Measurements from ENCODE around the gene POLR2I.

The POLR2I gene

GRCh38 chr19:36114721-36115452 lies at the start of gene POLR2I:
Gene POLR2I, minus strand, starts transcription at chr19:36114875. Its CDS starts 19 bp downstream, at chr19:36114856.
- DNase-seq (ENCODE audit: low read depth): peak; percentile 100

- no peak for DNase-seq (ENCODE audit: low read depth)
These were observed 49.1 kb upstream of the POLR2I start for GRCh38 chr19:36163813-36164212.

GRCh38 chr19:36160821-36161596 lies 46.3 kb upstream of the POLR2I start:
- no peak for DNase-seq (ENCODE audit: low read depth)

GRCh38 chr19:36153126-36153525 lies 38.5 kb upstream of the POLR2I start:
- DNase-seq (ENCODE audit: low read depth): no peak

GRCh38 chr19:36152352-36153091 lies 37.8 kb upstream of the POLR2I start, which contains the start of gene COX7A1:
Gene COX7A1, minus strand, starts transcription at chr19:36152447. Its CDS starts 40 bp downstream, at chr19:36152407.
- peak; percentile 67 for DNase-seq (ENCODE audit: low read depth)

- DNase-seq (ENCODE audit: low read depth): peak; percentile 9
These were observed 37.3 kb upstream of the POLR2I start for GRCh38 chr19:36152019-36152351.

GRCh38 chr19:36151144-36152018 lies 36.7 kb upstream of the POLR2I start:
- peak; percentile 37 for DNase-seq (ENCODE audit: low read depth)

GRCh38 chr19:36150586-36150985 lies 35.9 kb upstream of the POLR2I start:
- no peak for DNase-seq (ENCODE audit: low read depth)

- no peak for DNase-seq (ENCODE audit: low read depth)
These were observed 35.2 kb upstream of the POLR2I start for GRCh38 chr19:36149673-36150406.

GRCh38 chr19:36144624-36145023 lies 29.9 kb upstream of the POLR2I start:
- no peak for DNase-seq (ENCODE audit: low read depth)

GRCh38 chr19:36142496-36142895 lies 27.8 kb upstream of the POLR2I start:
- DNase-seq (ENCODE audit: low read depth): no peak

GRCh38 chr19:36142046-36142445 lies 27.4 kb upstream of the POLR2I start:
- no peak for DNase-seq (ENCODE audit: low read depth)

- DNase-seq (ENCODE audit: low read depth): peak; percentile 85
These were observed 26.6 kb upstream of the POLR2I start for GRCh38 chr19:36141039-36141927.

GRCh38 chr19:36140304-36141038 lies 25.8 kb upstream of the POLR2I start:
- peak; percentile 70 for DNase-seq (ENCODE audit: low read depth)

- peak; percentile 96 for DNase-seq (ENCODE audit: low read depth)
These were observed 25.0 kb upstream of the POLR2I start, which contains the start of gene CAPNS1 for GRCh38 chr19:36139473-36140303. Gene CAPNS1, plus strand, starts transcription at chr19:36140066. Its CDS starts 946 bp downstream, at chr19:36141012.

- DNase-seq (ENCODE audit: low read depth): no peak
These were observed 24.4 kb upstream of the POLR2I start for GRCh38 chr19:36139120-36139472.

- peak; percentile 80 for DNase-seq (ENCODE audit: low read depth)
These were observed 22.4 kb upstream of the POLR2I start for GRCh38 chr19:36136964-36137686.
